Stimulated activated CD4-positive, alpha-beta T cell treated with anti-CD3 and anti-CD28 coated beads, TNF-alpha, amount 100 ng/mL, for 4 hours (primary cell): Measurements from ENCODE around the gene DVL2.
"Not testable (repeated sequence)": the region's sequence is repeated elsewhere in the genome, so short reads cannot be mapped to it uniquely, and the experiment has no call there.

Experiments used
- DNase-seq, 3 experiments: peaks; one replicate each; pipeline ENCODE4 v3.0.0-alpha.2; 2020; ENCODE audit warnings: low read depth in 3 of 3

Gene DVL2

DNA sequence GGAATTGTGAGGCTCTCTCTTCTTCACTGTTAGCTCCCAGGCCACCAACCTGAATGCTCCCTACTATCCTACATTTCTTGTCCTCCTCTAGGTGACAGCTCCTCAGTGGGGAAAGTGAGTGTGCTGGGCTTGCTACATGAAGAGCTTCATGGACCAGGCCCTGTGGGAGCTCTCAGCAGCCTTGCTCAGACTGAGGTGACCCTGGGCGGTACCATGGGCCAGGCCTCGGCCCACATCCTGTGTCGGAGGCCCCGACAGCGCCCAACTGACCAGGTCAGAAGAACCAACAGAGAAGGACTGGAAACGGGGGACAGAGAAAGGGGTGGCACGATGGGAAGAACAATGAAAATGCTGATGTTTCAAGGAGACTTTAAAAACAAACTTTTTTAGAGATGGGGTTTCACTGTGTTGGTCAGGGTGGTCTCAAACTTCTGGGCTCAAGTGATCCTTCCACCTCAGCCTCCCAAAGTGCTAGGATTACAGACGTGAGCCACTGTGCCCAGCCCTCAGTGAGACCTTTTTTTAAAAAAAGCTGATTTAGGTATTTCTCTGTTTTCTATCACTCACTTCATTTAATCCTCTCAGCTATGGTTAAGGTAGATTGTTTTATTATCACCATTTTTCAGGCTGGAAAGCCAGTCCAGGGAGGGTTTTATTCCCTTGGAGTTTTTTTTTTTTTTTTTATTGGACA lies 22.6 kb upstream of the DVL2 start:
- no peak for DNase-seq

- DNase-seq = no peak
Measured at GRCh38 chr17:7254511-7254910, 20.2 kb upstream of the DVL2 start.

- DNase-seq = no peak
Measured at GRCh38 chr17:7253082-7253481, 18.8 kb upstream of the DVL2 start.

DNA sequence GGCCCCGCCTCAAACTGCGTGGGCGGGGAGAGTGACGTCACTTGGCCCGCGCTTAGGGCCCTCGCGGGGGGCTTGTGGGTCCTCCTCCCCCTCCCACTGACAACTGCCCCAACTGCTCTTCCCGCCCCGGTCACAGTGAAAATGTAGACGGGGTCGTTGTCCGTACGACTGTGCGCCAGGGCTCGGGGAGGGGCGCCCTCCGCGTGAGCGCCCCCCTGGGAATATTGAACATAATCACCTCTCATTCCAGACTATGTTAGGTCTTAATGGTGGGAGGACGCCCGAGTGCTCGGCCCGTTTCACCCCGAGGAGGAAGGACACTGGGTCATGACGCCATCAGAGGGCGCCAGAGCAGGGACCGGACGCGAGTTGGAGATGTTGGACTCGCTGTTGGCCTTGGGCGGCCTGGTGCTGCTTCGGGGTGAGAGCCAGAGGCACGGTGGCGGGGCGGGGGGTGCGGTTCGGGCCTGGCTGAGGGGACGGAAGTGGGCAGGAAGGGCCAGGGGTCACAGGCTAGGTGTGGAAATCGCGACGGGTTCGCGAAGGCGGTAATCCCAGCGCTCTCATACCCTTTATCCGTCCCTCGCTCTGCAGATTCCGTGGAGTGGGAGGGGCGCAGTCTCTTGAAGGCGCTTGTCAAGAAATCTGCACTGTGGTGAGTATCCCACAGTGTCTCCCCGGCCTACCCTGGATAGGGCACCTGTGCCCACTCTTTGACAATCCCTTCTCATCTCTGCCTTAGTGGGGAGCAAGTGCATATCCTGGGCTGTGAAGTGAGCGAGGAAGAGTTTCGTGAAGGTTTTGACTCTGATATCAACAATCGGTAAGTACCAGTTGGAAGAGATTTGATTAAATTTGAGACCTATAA lies 18.1 kb upstream of the DVL2 start, which contains the start of gene ELP5:
Gene ELP5 (plus strand): TSS at position 40 of the 868 bp plus-strand sequence. CDS start 336 bp downstream, at position 376.
- peak; percentile 67 to 71 (median 67) for DNase-seq

GRCh38 chr17:7251661-7252175 lies 17.4 kb upstream of the DVL2 start, which contains the start of gene CTDNEP1:
CTDNEP1 (minus strand) TSS chr17:7251734; CDS start chr17:7251296, 438 bp downstream.
- DNase-seq = peak; percentile 97 to 99 (median 99)

DNA sequence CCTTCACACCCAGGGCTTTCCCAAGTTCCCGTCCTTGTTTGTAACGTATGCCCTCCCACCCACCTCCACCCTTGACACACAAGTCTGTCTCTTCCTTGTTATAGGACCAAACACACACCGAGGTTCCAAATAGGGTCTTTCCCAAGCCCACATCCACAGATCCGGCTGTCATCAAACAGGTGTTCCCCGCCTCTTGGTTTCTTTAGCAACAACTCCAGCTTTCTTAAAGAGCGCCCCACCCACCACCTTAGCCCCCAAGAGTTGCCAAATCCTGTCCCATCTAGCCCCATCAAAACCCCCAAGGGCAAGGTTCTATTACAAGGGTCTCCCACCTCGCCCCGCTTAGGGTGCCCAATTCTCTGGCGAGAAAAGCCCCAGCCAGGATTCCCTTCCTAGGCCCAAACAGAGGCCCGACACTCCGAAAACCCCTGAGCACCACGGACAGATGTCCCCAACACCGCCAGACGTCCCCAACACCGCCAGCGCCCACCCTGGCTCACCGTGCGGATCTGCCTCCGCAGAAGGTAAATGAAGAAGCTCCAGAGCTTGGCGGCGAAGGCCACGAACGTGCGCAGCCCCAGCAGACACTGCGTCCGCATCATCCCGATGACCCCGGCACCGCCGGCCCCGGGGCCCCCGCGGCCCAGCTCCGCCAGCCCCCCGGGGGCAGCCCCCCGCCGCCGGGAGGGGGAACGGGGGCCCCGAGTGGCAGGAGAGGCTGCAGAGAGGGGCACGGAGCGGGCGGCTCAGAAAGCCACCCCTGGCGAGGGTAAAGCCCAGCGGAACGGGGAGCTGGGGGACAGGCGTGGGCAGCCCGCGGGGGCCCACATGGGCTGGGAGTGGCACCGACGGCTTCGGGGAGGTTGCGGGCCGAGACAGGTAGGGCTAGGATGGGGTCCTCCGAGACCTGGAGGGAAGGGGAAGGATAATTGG lies 16.6 kb upstream of the DVL2 start:
- DNase-seq = no peak

DNA sequence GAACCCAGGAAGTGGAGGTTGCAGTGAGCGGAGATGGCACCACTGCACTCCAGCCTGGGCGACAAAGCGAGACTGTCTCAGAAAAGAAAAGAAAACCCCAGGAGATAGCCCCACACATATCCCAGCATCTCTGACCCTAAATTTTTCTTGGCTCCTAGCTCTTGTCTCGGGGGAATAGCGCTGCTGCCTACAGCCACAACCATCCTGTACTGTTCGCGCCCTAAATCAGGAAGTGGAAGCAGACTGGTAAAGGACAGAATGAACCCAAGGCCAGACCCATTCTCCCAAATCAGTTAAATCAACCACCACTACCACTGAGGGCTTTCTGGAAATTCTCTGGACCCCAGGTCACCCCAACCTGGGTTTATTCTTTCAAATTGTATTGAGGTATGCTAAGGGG lies 15.5 kb upstream of the DVL2 start:
- no peak for DNase-seq

DNA sequence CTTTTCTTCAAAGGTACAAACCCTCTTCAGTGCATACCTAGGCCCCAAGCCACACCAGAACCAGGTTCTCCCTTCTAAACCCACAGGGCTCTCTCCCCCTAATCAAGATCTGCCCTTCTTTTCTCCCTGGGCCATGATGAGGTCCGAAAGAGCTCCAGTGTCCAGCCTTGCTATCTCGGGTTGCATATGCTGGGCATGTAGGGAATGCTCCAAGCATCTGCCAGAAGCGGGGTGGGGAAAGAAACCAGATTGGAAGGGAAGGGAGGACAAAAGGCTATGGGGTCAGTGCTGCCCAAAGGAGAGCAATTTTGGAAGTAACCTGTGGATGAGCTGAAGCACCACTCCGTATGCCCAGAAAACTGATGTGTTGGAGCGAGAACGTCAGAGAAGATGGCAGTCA lies 14.9 kb upstream of the DVL2 start:
- DNase-seq = no peak

DNA sequence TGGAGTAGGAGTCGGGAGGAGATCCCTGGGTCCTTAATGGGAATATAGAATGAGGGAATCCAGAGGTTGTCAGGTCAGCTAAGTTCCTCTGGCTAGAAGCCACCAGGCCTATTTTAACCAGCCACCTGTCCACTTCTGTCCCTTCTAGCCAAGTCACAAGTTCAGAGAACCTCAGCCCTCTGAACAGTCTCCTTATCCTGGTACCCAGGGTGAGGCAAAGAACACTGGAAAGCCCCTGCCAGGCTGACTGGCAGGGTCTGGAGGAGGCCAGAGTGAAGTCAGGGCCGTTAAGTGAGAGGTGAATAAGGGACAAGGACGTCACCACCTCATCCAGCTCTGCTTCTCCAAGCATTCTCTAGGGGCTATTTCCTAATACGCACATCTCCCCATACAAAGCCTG lies 14.5 kb upstream of the DVL2 start:
- DNase-seq = no peak

DNA sequence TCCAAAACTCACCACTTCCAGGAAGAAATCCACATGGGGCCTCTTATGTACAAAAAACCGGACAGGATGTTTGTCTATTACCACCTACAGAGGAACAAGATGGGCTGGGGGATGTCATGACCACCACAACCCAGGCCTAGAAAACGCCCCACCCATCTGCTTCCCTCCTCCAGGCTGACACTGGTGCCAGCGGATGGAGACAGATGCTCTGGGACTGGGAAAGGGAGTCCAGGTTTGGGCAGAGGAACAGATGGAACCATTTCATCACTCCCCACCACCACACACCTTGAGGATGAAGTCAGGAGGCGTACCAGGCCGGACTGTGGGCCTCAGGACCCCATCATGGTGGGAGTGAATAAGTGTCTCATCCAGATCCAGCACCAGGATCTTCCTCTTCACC lies 12.5 kb upstream of the DVL2 start:
- no peak for DNase-seq

GRCh38 chr17:7243838-7244237 lies 9.5 kb upstream of the DVL2 start:
- not testable (repeated sequence) for DNase-seq

DNA sequence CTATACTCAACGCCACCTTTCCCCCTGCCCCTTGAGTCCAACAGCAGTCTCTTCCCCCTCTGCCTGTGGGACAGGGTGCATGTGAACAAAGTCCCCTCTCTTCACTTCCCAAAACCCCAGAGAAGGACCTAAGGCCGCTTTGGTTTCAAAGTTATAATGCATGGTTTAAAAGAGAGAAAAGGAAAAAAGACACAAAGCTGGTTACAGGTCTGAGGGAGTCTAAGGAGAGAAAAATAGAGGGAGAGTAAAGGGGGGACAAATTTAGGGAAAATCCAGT lies 9.1 kb upstream of the DVL2 start:
- DNase-seq = no peak

- DNase-seq = peak; percentile 84 to 86 (median 84)
Measured at GRCh38 chr17:7242717-7243452, 8.6 kb upstream of the DVL2 start.

GRCh38 chr17:7241783-7242716 lies 7.7 kb upstream of the DVL2 start, which contains the start of gene GABARAP:
GABARAP (minus strand) TSS chr17:7242449; CDS start chr17:7242330, 119 bp downstream.
- peak; percentile 89 to 94 (median 92) for DNase-seq

DNA sequence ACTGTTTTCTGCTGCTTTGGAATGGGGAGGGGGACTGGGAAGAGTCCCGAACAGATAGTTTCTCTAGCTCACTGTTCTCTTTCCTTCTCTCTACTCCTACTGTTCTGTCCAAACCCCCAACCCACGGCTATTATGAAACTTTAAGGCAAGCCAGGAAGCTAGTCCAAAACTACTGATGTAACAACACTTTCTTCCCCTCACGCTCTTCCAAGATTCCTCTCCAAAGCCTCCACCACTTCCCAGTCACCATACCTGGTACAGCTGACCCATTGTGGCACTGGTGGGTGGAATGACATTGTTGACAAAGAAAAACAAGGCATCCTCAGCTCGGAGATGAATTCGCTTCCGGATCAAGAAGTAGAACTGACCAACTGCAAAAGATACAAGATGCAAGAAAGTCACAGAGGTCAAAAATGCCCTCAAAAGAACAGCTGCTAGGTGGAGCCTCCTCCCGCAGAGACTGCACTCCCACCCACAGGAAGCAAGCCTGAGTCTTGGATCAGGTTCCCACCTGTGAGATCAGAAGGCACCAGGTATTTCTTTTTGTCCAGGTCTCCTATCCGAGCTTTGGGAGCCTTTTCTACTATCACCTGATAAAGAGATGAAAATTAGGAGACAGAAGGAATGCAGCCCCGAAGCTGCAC lies 6.9 kb upstream of the DVL2 start:
- no peak for DNase-seq

GRCh38 chr17:7240375-7240774 lies 6.1 kb upstream of the DVL2 start:
- DNase-seq = no peak

DNA sequence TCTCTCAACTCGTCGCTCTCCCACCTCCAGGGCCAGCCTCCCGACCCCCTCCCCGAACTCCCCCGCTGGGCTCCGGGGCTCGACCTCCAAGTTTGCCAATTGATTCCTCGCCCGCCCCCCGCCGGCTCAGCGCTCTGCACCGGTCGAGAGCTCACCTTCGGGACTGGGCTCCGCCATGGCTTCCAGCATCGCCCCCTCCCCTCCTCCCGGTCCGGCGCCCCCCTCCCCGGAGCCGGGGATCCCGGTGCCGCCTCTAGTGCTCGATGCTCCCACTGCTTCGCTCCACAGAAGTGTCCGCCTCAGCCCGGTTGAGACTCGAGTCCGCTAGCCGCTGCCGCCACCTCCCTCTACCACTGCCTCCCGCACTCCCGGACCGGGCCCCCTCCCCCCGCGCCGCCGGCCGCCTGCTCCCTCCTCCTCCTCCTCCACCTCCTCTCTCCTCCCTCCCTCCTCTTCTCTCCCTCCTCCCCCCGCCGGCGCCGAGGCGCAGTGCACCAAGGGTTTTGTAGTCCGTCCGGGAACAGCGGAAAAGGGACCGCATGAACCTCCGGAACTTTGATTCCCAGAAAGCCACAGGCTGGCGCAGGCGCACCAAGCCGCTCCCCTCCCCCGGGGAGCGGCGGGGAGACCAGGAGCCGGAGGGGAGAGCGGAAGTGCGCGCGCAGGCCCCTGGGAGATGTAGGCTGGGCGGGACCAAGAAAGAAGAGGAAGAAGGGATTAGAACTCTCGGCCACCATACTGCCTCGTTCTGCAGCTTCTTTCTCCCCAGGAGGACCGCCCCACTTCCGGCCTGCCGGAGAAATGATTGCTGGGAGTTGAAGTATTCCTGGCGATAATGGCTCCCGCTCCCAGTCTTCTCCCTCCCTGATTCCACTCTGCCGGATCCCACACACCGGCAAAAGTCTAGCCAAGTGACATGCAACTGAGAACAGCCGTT lies 5.0 kb upstream of the DVL2 start, which contains the start of gene PHF23:
Gene PHF23 (minus strand): TSS at position 367 of the 937 bp plus-strand sequence. CDS start 178 bp downstream, at position 189.
- peak; percentile 91 to 98 (median 96) for DNase-seq
